GM19023 (cell line): ENCODE measurements around the gene RAB27A.
"Not testable (repeated sequence)": the region's sequence is repeated elsewhere in the genome, so short reads cannot be mapped to it uniquely, and the experiment has no call there.

Experiments
- ATAC-seq: cut with Tn5 transposase; IDR thresholded peaks from one replicate; pipeline ENCODE4 v1.9.1; 2021; ENCODE audit warnings: mild to moderate bottlenecking, moderate library complexity; ENCODE audit not compliant: unreplicated experiment

The RAB27A gene

DNA sequence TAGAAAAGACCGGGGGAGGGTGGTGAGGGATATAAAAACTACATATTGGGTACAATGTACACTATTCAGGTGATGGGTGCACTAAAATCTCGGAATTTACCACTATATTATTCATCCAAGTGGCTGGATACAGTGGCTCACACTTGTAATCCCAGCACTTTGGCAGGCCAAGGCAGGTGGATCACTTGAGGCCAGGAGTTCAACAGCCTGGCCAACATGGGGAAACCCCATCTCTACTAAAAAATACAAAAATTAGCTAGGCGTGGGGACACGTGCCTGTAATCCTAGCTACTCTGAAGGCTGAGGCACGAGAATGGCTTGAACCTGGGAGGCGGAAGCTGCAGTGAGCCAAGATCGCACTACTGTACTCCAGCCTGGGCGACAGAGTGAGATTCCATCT is 37.4 kb downstream of the RAB27A start:
- not testable (repeated sequence) for ATAC-seq

DNA sequence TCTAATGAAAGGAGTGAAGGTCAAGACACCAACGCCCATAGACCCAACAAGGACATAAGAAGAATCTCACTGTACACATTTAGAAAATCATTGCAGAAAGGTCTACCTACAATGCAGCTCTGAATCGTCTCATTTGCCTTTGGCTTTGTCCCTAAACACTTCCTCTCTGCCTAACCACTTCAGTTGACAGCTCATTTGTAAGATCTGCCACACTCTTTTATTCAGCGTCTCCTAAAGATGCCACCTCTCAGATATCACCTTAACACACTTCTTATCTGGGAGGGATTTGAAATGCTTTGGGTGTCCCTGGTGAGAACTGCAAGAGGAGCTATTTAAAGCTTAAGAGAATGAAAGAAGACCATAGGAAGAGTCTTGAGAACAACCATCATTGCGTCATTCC is 38.7 kb downstream of the RAB27A start:
- ATAC-seq, result no peak

GRCh38 chr15:55250392-55250791 is 39.2 kb downstream of the RAB27A start:
- ATAC-seq, result no peak

DNA sequence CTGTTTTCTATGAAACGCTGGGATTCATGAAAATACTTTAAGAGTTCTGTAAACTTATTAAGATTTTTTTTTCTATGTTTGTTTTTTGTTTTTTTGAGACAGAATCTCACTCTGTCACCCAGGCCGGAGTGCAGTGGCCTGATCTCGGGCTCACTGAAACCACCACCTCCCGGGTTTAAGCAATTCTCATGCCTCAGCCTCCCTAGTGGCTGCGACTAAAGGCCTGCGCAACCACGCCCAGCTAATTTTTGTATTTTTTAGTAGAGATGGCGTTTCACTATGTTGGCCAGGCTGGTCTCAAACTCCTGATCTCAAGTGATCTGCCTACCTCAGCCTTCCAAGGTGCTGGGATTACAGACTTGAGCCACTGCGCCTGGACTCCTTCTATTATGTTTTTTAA is 39.7 kb downstream of the RAB27A start:
- ATAC-seq, result not testable (repeated sequence)

GRCh38 chr15:55248895-55249294 is 40.7 kb downstream of the RAB27A start:
- ATAC-seq, result no peak

DNA sequence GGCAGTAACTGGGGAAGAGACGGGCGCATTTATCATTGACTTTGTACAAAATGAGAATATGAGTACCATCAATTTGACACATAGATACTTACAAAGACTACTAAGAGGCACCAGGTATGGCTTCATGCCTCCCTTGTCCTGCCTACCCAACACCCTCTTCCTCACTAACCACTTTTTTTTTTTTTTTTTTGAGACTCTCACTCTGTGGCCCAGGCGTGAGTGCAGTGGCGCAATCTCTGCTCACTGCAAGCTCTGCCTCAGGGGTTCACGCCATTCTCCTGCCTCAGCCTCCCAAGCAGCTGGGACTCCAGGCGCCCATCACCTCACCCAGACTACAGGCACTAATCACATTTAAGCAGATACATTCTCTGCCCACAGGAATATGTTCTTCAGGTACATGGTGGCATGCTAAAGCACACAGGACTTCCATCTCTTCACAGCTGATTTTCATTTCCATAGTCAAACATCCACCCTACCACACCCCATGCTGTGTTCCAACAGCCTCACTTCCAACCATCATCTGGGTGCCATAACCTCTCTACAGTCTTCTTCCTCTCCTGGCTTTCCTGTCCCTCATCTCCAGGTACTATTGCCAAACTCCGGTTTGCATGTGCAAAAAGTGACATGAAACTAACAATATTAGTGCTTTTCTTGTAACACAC is 41.7 kb downstream of the RAB27A start:
- ATAC-seq, result no peak

GRCh38 chr15:55247311-55247710 is 42.3 kb downstream of the RAB27A start:
- no peak for ATAC-seq

DNA sequence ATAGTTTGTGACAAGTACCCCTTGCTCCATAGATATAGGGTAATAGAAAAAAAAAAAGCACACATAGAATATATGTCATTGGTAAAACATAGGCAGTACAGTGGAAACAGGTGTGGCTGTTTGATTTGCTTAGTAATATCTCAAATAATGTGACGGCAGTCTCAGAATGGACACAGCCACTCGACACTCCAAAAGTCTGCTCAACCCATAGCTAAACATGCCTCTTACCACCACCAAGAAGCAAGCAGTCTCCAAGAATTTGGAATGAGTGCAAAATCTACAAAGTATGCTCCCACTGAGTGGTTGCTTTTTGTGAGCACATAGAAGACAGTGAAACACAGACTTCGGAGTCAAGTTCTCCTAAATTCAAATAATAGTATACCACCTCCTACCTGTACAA is 43.0 kb downstream of the RAB27A start:
- no peak for ATAC-seq

DNA sequence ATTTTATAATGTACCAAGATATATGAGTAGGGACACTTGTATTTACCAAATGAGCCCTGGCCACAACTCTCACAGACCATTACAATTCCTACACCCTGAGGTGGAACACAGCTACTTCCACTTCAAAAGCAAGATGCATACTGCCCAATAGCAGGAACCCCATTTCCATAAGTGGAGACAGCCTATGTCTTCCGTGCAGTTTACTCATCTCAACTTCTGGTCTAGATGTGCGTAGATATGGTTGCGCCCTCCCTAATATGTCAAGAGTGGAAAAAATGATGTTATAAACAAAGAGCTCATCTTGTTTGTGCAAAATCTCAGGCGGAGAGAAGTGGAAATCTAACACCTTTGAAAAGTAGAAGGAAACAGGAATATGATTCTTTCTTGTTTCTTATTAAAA is 44.6 kb downstream of the RAB27A start:
- ATAC-seq, result no peak

DNA sequence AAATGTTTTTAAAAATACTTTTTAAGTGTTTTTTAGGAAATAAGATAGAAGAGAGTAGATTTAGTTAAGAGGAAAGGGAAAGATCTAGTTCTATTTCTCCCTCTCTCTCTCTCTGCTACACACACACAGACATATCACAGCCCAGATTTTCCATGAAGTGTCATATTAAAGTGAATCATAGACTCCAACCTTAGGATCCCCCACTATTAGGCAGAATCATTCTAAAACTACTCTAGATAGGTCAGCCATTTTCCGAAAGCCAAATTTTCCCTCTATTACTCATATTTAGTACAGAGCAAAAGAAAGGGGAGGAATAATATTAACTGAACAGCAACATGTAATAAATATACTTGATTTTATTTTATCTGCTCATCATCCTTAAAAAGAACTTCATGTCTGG is 47.7 kb downstream of the RAB27A start:
- ATAC-seq, result no peak

- no peak for ATAC-seq
Observed at GRCh38 chr15:55241186-55241585, 48.4 kb downstream of the RAB27A start.

GRCh38 chr15:55240125-55240760 is 49.4 kb downstream of the RAB27A start:
- ATAC-seq, result no peak

DNA sequence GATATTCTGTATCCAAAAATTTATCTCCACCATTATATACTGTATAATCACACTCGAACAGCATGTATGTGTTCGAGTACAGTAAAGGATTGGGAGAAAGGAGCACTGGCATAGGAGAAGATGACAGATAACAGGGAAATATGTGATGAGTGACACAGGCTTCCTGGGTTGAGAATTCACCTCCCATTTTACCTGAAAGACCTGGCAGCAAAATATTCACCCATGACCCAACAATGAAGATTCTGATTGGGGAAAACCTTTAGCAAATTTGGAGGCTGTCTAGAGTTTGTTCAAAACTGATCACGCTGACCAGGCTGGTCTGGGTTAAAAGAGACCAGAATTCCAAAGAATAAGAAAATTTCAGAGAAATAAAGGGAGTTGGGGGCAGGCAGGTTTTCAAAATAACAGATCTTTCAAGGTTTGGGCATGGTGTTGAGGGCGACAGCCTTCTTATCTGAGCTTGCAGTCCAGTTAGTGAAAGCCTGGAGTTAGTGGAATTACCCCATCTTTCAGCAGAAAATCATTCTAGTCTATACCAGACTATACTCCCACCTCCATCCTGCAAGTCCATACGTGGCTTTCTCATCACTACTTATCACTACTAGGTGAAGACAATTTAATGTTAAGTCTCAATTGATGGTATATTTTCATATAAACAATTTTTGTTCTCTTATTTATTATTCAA is 50.0 kb downstream of the RAB27A start:
- no peak for ATAC-seq

GRCh38 chr15:55238877-55239276 is 50.7 kb downstream of the RAB27A start:
- no peak for ATAC-seq

DNA sequence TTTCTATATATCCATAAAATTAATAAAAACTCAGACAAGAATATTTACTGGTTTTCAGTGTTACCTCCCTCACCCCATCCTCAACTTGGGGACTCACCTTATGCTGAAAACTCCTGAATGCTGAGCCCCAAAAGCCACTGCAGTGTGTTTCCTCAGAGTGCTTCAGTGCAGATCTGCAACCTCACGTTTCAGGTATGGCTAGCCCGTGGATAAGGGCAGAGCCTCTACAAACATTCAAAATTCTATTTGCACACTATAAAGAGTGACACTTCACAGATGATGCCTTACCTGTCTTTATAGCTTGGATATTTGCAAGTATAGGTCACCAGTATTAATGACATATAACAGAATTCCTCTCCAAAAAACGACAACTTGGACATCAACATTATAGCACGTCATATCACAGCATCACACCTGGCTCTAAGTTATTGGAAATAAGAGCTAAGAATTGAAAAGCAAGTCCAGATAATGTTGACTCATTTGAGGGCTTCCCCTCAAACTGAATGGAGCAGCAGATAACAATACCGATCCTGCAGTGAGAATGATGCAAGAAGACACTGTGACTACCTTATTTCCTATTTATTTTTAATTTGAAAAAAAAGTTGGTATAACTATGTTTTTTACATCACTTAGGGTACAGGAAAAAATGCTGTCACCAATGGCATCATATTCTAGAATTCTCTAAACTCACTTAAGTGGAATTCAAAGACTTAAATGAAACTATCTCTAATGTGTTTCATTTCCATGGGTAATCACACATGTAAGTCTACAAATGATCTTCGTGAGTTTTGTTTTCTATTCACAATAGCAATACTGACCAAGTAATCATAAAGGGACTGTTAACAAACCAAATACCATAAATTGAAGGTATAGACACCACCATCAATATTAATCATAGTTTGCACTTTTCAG is 52.1 kb downstream of the RAB27A start:
- ATAC-seq, result no peak

DNA sequence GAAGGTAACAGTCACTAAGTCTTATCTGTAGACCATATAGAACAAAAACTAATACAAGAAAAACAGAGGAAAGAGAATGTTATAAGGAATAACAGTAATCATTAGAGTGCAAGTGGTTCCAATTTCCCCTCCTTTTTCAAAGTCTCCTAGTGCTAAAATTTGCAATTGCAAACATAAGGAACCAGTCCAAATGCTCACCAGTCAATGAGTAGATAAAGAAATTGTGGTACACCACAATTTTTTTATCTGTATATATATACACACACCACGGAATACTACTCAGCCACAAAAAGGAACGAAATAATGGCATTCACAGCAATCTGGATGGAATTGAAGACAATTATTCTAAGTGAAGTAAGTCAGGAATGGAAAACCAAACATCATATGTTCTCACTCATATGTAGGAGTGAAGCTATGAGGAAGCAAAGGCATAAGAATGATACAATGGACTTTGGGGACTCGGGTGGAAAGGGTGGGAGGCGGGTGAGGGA is 54.0 kb downstream of the RAB27A start:
- no peak for ATAC-seq

DNA sequence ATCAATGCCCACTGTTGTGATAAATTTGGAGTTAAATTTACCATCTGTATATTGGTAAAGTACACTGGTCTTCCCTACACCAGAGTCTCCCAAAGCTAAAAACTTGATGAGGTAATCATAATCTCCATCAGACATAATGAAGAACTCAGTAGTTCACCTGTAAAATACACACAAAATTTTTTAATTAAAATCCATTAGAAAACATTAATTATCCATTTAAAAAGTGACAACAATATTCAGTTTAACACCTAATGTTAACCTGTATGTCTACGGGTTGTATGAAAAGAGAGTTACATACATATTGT is 54.9 kb downstream of the RAB27A start:
- ATAC-seq, result no peak

DNA sequence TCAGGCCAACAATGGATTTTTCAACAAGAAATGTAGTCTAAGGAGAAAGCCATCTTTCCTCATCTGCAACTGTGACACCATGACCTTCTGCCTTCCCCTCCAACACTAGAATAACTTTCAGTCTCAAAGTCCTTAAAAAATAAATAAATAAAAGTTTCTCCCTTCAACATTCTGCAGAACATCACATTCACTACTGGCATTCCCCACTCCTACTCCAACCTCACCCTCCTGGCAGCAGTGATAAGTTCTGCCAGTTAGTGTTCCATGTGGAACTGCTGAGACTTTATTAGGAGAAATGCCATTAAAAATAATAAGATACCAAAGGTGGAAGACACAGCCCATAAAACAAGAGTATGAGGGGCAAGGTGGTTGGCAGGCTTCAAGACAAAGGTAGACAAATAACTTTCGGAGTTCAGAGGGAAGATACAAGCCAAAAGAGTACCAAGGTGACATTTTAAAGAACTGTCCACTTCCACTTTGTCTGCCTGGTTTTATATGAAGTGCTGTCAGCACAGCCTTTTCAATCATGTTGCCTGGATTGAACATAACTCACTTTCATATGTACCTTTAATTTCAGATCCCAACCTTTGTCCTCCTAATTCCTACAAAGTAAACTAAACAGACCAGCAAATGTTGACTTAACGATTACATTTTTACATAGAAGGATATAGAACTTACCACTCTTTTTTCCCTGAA is 55.4 kb downstream of the RAB27A start:
- ATAC-seq, result no peak

GRCh38 chr15:55231455-55231854 is 58.2 kb downstream of the RAB27A start:
- no peak for ATAC-seq

DNA sequence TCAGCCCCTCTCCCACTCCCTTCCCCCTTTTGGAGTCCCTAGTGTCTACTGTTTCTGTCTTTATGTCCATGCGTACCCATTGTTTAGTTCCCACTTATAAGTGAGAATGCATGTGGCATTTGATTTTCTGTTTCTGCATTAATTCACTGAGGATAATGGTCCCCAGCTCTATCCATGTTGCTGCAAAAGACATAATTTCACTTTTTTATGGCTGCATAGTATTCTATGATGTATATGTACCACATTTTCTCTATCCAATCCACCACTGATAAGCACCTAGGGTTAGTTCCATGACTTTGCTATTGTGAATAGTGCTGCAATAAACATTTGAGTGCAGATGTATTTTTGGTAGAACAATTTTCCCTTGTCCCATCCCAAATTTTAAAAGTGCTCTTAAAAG is 58.7 kb downstream of the RAB27A start:
- ATAC-seq, result no peak
